Measurements from ENCODE around the gene NVL. TPM values are rescaled to one million over a fixed set of nuclear protein-coding genes. Genes with fewer than 3 reads are reported as not detected.

The NVL gene
- total RNA-seq, 1 experiment from 2014 or later, result 21.9 TPM

- CTCF ChIA-PET, result no interaction called here
Observed at GRCh38 chr1:224198572-224198971, 131.4 kb downstream of the NVL start.

More at GRCh38 chr1:224198572-224198971, 131.4 kb downstream of the NVL start:
- Histone ChIP-seq H3K36me3 (ENCODE audit: control insufficient read depth in 1 of 2, insufficient read depth in 2 of 2, low read length in 2 of 2) (no peaks in the 10 kb centered on the region), H3K9me2 (ENCODE audit: insufficient read depth) (no peaks in the 10 kb centered on the region), H3K9me3 (ENCODE audit: control insufficient read depth in 1 of 2, insufficient read depth in 1 of 2, low read depth in 1 of 2, low read length in 2 of 2) (no peaks in the 10 kb centered on the region), H3K4me2 (ENCODE audit: low read length) (no peak overlapping the region), H3K9ac (ENCODE audit: low read length) (no peak overlapping the region), H2AFZ (ENCODE audit: low read depth, low read length, poor library complexity, severe bottlenecking) (no peak overlapping the region), H3K27ac (ENCODE audit: low read depth, low read length) (no peak overlapping the region), H3K27me3 (ENCODE audit: insufficient read depth, low read length) (no peaks in the 10 kb centered on the region), H3K79me2 (ENCODE audit: insufficient read depth, low read length) (no peaks in the 10 kb centered on the region), H3K4me1 (ENCODE audit: control insufficient read depth in 1 of 2, insufficient read depth in 2 of 2, low read length in 2 of 2) (no peaks in the 10 kb centered on the region; a peak in 2 of 4 replicates), H4K20me1 (ENCODE audit: insufficient read depth) (no peaks in the 10 kb centered on the region), H3K4me3 (replicated peaks in 1 of 2; ENCODE audit: low read depth in 1 of 2, low read length in 2 of 2) (no peak overlapping the region)
- intact Hi-C loops (cut with micrococcal nuclease), result no loop called here
- ChIA-PET POLR2A (no interaction called here), RAD21 (ENCODE audit: low non-redundant PET in 1 of 2, low total read pairs in 2 of 2, uncharacterized antibody in 2 of 2, unreplicated experiment in 2 of 2) (no interaction called here)
- no peak for TF ChIP-seq ZFX (IDR thresholded peaks at IDR 0.05)
- TF ChIP-seq ELF1 (IDR thresholded peaks at IDR 0.05; ENCODE audit: borderline replicate concordance, low read depth), result no peak
- TF ChIP-seq SP1 (IDR thresholded peaks at IDR 0.05; ENCODE audit: low read depth), result no peak
- no peak for TF ChIP-seq CBX3 (IDR thresholded peaks at IDR 0.05; ENCODE audit: low read depth)
- no peak for TF ChIP-seq EZH2 (IDR thresholded peaks at IDR 0.05)
- no peak for TF ChIP-seq SIN3A (IDR thresholded peaks at IDR 0.05; ENCODE audit: low read depth)
- TF ChIP-seq JUND (IDR thresholded peaks at IDR 0.05), result no peak
- no peak for TF ChIP-seq TCF7L2 (IDR thresholded peaks at IDR 0.05; ENCODE audit: borderline replicate concordance, extremely low read depth, insufficient read depth, insufficient read length)
- no peak for TF ChIP-seq POLR2A (IDR thresholded peaks at IDR 0.05; ENCODE audit: borderline replicate concordance, extremely low read depth, insufficient read depth, insufficient read length)
- TF ChIP-seq FOSL1 (IDR thresholded peaks at IDR 0.05; ENCODE audit: low read depth), result no peak
- TF ChIP-seq EZH2phosphoT487 (IDR thresholded peaks at IDR 0.05; ENCODE audit: borderline replicate concordance), result no peak
- TF ChIP-seq ZBTB33 (IDR thresholded peaks at IDR 0.05; ENCODE audit: extremely low read depth, insufficient replicate concordance, low read length), result no peak
- no peak for TF ChIP-seq MAX (IDR thresholded peaks at IDR 0.05)
- no peak for TF ChIP-seq CEBPB (IDR thresholded peaks at IDR 0.05; ENCODE audit: low read depth)
- no peak for ATAC-seq
- BruUV-seq (replicated peaks), result no TSS peak
- no peak for DNase-seq (ENCODE audit: low read depth, low spot score)

Data from HCT116 (cell line).